GM18868 (cell line): Measurements from ENCODE around the gene SORCS2.

Experiments used
- ATAC-seq: cut with Tn5 transposase; IDR thresholded peaks from one replicate; pipeline ENCODE4 v1.9.1; 2021; ENCODE audit warnings: mild to moderate bottlenecking, moderate library complexity; ENCODE audit not compliant: unreplicated experiment

Gene SORCS2

GRCh38 chr4:7319024-7319423 is 126.7 kb downstream of the SORCS2 start:
- no peak for ATAC-seq

- ATAC-seq, result no peak
Observed at GRCh38 chr4:7320206-7320797, 128.0 kb downstream of the SORCS2 start.

- ATAC-seq, result no peak
Observed at GRCh38 chr4:7322166-7322991, 130.0 kb downstream of the SORCS2 start.

- ATAC-seq, result no peak
Observed at GRCh38 chr4:7323461-7323871, 131.1 kb downstream of the SORCS2 start.

- no peak for ATAC-seq
Observed at GRCh38 chr4:7323872-7324650, 131.7 kb downstream of the SORCS2 start.

GRCh38 chr4:7324651-7325121 is 132.3 kb downstream of the SORCS2 start:
- no peak for ATAC-seq

GRCh38 chr4:7325541-7325940 is 133.2 kb downstream of the SORCS2 start:
- no peak for ATAC-seq

GRCh38 chr4:7326306-7326692 is 134.0 kb downstream of the SORCS2 start:
- ATAC-seq, result no peak

GRCh38 chr4:7326693-7327340 is 134.5 kb downstream of the SORCS2 start:
- no peak for ATAC-seq

GRCh38 chr4:7327341-7327885 is 135.1 kb downstream of the SORCS2 start:
- ATAC-seq, result no peak

- no peak for ATAC-seq
Observed at GRCh38 chr4:7328162-7328912, 136.0 kb downstream of the SORCS2 start.

- ATAC-seq, result no peak
Observed at GRCh38 chr4:7328913-7329638, 136.7 kb downstream of the SORCS2 start.

- no peak for ATAC-seq
Observed at GRCh38 chr4:7330031-7330596, 137.8 kb downstream of the SORCS2 start.

- ATAC-seq, result no peak
Observed at GRCh38 chr4:7330811-7331681, 138.7 kb downstream of the SORCS2 start.

- no peak for ATAC-seq
Observed at GRCh38 chr4:7331682-7332000, 139.3 kb downstream of the SORCS2 start.

GRCh38 chr4:7332216-7333023 is 140.1 kb downstream of the SORCS2 start:
- ATAC-seq, result no peak

- ATAC-seq, result no peak
Observed at GRCh38 chr4:7333024-7333780, 140.9 kb downstream of the SORCS2 start.
